Parathyroid adenoma (tissue), 2 donors: ENCODE data around the gene RRM1.
"Not testable (repeated sequence)": the region's sequence is repeated elsewhere in the genome, so short reads cannot be mapped to it uniquely, and the experiment has no call there.

Experiments
- H2AFZ ChIP-seq: fragments of 300-600 bp; sonication (generic); one replicate; pipeline ENCODE4 v1.7.0; 2017; ENCODE audit warnings: antibody characterized with exemption, mild to moderate bottlenecking
- H3K27ac ChIP-seq: fragments of 300-600 bp; sonication (generic); one replicate; pipeline ENCODE4 v1.7.0; 2017
- H3K27me3 ChIP-seq: fragments of 300-600 bp; sonication (generic); one replicate; pipeline ENCODE4 v1.7.0; 2017; ENCODE audit warnings: low read length; ENCODE audit not compliant: control insufficient read depth, insufficient read depth
- H3K36me3 ChIP-seq: fragments of 300-600 bp; sonication (generic); one replicate; pipeline ENCODE4 v1.7.0; 2017; ENCODE audit warnings: low read length; ENCODE audit not compliant: control insufficient read depth, insufficient read depth
- H3K4me1 ChIP-seq: fragments of 300-600 bp; sonication (generic); one replicate; pipeline ENCODE4 v1.7.0; 2017; ENCODE audit warnings: control low read depth
- H3K4me2 ChIP-seq: fragments of 300-600 bp; sonication (generic); one replicate; pipeline ENCODE4 v1.7.0; 2017; ENCODE audit warnings: low read length
- H3K4me3 ChIP-seq: fragments of 300-600 bp; sonication (generic); one replicate; pipeline ENCODE4 v1.7.0; 2017; ENCODE audit warnings: low read depth, low read length
- H3K79me2 ChIP-seq: fragments of 300-600 bp; sonication (generic); one replicate; pipeline ENCODE4 v1.7.0; 2017; ENCODE audit warnings: control low read depth
- H3K9ac ChIP-seq: fragments of 300-600 bp; sonication (generic); one replicate; pipeline ENCODE4 v1.7.0; 2017; ENCODE audit warnings: mild to moderate bottlenecking
- H3K9me3 ChIP-seq: fragments of 300-600 bp; sonication (generic); one replicate; pipeline ENCODE4 v1.7.0; 2017; ENCODE audit warnings: low read length; ENCODE audit not compliant: control insufficient read depth
- TF ChIP-seq, protein P1 (sequence below): fragments of 300-600 bp; sonication (generic); IDR thresholded peaks from one replicate; pipeline ENCODE4 v1.7.0; 2017; ENCODE audit warnings: antibody characterized with exemption, mild to moderate bottlenecking
- donor health status: primary hyperparathyroidism.

The RRM1 gene

DNA sequence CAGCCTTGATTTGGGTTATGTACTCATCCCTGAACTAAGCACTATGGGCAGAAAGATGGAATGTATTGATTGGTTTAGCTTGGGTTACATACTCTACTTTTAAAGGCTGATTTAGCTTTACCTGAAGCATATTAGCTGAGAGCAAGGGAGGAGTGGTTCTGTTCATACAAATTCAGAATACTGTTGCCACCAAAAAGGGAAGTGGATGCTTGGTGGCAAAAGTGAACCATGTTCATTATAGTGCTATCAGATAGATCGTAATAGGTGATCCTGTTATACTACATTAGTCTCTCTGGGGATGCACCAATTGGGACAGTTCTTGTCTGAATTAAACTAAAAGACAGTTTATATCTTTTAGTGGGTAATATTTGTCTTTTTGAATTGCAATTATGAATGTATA, 44.5 kb upstream of the RRM1 start:
- H3K9me3 ChIP-seq: no peaks in the 10 kb centered on the region
- no peaks in the 10 kb centered on the region for H3K79me2 ChIP-seq
- H3K27me3 ChIP-seq: no peaks in the 10 kb centered on the region
- TF ChIP-seq, protein P1, sequence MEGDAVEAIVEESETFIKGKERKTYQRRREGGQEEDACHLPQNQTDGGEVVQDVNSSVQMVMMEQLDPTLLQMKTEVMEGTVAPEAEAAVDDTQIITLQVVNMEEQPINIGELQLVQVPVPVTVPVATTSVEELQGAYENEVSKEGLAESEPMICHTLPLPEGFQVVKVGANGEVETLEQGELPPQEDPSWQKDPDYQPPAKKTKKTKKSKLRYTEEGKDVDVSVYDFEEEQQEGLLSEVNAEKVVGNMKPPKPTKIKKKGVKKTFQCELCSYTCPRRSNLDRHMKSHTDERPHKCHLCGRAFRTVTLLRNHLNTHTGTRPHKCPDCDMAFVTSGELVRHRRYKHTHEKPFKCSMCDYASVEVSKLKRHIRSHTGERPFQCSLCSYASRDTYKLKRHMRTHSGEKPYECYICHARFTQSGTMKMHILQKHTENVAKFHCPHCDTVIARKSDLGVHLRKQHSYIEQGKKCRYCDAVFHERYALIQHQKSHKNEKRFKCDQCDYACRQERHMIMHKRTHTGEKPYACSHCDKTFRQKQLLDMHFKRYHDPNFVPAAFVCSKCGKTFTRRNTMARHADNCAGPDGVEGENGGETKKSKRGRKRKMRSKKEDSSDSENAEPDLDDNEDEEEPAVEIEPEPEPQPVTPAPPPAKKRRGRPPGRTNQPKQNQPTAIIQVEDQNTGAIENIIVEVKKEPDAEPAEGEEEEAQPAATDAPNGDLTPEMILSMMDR: no peak
- H3K4me2 ChIP-seq: no peak overlapping the region
- no peaks in the 10 kb centered on the region for H3K4me1 ChIP-seq
- H3K27ac ChIP-seq: no peak overlapping the region
- H2AFZ ChIP-seq: no peak overlapping the region
- no peaks in the 10 kb centered on the region for H3K36me3 ChIP-seq
- H3K9ac ChIP-seq: no peak overlapping the region
- no peak overlapping the region for H3K4me3 ChIP-seq

DNA sequence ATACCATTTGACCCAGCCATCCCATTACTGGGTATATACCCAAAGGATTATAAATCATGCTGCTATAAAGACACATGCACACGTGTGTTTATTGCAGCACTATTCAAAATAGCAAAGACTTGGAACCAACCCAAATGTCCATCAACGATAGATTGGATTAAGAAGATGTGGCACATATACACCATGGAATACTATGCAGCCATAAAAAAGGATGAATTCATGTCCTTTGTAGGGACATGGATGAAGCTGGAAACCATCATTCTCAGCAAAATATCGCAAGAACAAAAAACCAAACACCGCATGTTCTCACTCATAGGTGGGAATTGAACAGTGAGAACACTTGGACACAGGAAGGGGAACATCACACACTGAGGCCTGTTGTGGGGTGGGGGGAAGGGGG, 41.4 kb upstream of the RRM1 start:
- not testable (repeated sequence) for H3K4me3 ChIP-seq, H3K9ac ChIP-seq, H2AFZ ChIP-seq, H3K36me3 ChIP-seq, H3K27me3 ChIP-seq, H3K79me2 ChIP-seq, H3K4me1 ChIP-seq, H3K27ac ChIP-seq, H3K9me3 ChIP-seq, H3K4me2 ChIP-seq

- Histone ChIP-seq H3K9ac (no peak overlapping the region), H2AFZ (no peak overlapping the region), H3K4me3 (no peak overlapping the region), H3K27ac (no peak overlapping the region), H3K27me3 (no peaks in the 10 kb centered on the region), H3K4me2 (no peak overlapping the region), H3K4me1 (no peaks in the 10 kb centered on the region), H3K79me2 (no peaks in the 10 kb centered on the region), H3K36me3 (no peaks in the 10 kb centered on the region), H3K9me3 (no peaks in the 10 kb centered on the region)
- TF ChIP-seq, protein P1: no peak
These were observed 40.0 kb upstream of the RRM1 start for GRCh38 chr11:4054643-4055042.

- H3K4me2 ChIP-seq: no peak overlapping the region
- no peak overlapping the region for H3K4me3 ChIP-seq
- no peaks in the 10 kb centered on the region for H3K79me2 ChIP-seq
- TF ChIP-seq, protein P1: no peak
- no peaks in the 10 kb centered on the region for H3K36me3 ChIP-seq
- H3K27me3 ChIP-seq: no peaks in the 10 kb centered on the region
- H3K9ac ChIP-seq: no peak overlapping the region
- no peaks in the 10 kb centered on the region for H3K9me3 ChIP-seq
- H3K27ac ChIP-seq: no peak overlapping the region
- no peak overlapping the region for H2AFZ ChIP-seq
- H3K4me1 ChIP-seq: no peaks in the 10 kb centered on the region
These were observed 35.2 kb upstream of the RRM1 start for GRCh38 chr11:4059424-4059823.

DNA sequence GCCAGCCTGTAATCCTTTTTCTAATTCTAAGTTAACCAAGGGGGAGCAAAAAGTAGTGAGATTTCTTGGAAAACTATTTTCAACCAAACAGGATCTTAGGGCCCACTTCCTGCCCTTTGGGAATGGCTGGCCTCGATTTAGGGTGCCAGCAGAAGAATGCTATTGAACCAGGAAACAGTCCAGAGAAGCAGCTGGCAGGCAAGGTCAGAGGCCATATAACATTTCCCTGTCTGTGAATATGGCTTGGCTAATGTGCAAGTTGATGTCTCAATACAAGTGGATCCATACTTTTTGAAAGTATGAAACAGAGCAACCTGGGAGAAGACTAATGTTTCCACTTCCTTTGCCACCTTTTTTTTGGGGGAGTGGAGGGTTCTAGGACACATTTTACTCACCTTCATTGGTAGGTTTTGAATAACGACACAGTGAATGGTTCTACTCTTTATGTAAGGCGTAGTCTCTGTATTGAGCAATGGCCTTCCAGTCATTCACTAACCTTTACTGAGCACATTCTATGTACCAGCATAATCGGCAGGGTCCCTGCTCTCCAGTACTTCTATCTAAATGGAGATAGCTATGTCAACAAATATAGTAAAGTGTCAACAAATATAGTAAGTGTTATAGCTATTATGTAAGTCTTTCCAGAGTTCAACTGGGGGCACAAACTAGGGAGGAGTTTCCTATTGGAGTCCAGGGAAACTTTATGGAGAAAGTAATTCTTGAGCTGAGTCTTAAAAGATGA, 34.2 kb upstream of the RRM1 start:
- Histone ChIP-seq H3K36me3 (no peaks in the 10 kb centered on the region), H3K79me2 (no peaks in the 10 kb centered on the region), H3K4me1 (no peaks in the 10 kb centered on the region), H3K9ac (no peak overlapping the region), H3K4me3 (no peak overlapping the region), H3K27me3 (no peaks in the 10 kb centered on the region), H3K4me2 (no peak overlapping the region), H2AFZ (no peak overlapping the region), H3K27ac (no peak overlapping the region), H3K9me3 (no peaks in the 10 kb centered on the region)
- TF ChIP-seq, protein P1: no peak
